Inflammatory macrophage treated with lipopolysaccharide for 4 hours (primary cell): Measurements from ENCODE around the gene CCDC149.
"Not testable (repeated sequence)": the region's sequence is repeated elsewhere in the genome, so short reads cannot be mapped to it uniquely, and the experiment has no call there.

Source experiments
- DNase-seq: peaks from one replicate; pipeline ENCODE4 v3.0.0-alpha.2; 2020

CCDC149 gene

DNA sequence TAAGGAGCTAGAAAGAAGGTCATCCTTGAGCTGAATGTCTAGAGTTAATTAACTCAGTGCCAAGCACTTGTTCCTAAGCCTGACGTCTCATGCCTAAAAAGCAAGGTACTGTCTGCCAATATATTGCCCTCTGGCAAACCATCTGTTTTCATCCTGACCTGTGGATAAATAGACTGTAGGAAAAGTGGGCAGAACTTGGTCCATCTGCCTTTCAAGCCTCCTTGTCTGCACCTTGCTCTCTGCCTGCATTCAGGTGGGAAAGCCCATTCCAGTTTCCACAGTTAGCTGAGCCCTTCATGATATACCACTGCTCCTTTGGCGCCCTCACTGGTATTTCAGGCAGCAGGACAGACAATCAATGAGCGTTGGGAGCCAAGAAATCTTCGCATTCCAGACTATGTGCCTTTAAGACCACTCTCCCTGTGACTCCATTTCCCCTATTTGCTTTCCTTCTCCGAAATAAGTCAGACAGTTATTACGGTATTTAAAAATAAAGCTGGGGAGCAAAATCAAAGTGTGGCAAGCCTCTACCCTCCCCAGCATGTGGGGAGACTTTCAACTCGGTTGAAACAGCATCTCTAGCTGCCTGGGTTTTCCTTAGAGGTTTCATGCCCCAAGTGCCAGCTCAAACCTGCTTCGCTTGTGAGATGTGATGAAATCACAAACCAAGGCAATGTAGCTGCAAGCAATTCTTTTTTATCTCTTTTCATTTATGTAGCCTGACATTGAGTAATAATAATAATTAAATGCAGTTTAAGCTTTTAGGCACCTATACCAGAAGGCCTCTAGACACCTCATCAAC, 2.5 kb upstream of the CCDC149 start:
- DNase-seq = no peak

- no peak for DNase-seq
Observed at GRCh38 chr4:24914460-24914859, 1.6 kb upstream of the CCDC149 start.

DNA sequence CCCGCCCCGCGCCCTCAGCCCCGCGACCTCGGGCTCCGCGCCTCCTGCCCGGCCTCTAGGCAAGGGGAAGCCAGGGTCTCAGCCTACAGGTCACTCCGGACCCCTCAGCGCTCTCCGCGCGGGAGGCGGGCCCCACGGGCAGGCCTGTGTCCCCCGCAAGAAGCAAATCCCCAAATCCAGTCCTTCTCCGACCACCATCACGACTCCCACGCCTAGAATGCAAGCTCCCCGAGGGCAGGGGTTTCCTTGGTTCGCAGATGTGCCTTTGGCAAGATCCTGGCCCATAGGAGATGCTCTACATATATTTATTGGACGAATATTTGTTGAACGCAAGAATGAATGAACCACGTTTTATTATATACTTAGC, 260 bp upstream of the CCDC149 start:
- no peak for DNase-seq

GRCh38 chr4:24910499-24910898, 2.3 kb downstream of the CCDC149 start:
- DNase-seq = no peak

- not testable (repeated sequence) for DNase-seq
Observed at GRCh38 chr4:24909606-24910005, 3.2 kb downstream of the CCDC149 start.

DNA sequence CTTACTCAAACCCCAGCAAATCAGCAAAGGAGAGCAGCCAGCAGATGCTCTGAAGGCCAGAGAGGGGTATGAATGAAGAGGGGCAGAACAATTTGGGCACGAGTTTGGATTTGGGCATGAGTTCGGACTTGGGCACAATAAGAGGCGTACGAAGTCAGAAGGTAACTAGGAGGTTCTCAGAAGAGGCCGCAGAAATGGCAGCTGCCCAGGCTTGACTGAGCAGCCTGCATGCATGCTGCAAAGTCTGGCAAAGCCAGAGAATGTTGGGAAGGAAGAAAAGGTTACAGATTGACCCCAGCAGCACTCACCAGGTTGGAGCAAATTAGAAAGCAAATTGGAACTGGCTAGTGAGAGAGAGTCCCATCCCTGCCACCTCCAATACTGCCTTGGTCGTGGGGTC, 15.2 kb downstream of the CCDC149 start:
- no peak for DNase-seq

DNA sequence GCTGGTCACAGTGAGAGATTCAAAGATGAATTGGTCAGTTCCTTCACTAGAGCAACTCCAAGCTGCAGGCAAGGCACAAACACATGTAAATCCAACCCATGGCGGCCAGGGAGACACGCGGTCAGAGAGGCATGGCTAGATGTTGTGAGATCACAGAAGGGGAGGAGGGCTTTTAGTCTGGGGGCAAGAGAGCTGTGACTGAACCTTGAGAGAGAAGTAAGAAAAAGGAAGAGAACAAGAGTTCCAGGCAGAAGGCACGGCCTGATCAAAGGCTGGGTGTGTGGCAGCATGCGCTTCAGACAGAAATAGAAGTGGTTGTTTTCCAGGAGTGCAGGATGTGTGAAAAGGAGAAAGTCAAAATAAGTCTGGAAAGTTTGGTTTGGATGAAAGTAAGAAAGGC, 15.9 kb downstream of the CCDC149 start:
- no peak for DNase-seq

DNA sequence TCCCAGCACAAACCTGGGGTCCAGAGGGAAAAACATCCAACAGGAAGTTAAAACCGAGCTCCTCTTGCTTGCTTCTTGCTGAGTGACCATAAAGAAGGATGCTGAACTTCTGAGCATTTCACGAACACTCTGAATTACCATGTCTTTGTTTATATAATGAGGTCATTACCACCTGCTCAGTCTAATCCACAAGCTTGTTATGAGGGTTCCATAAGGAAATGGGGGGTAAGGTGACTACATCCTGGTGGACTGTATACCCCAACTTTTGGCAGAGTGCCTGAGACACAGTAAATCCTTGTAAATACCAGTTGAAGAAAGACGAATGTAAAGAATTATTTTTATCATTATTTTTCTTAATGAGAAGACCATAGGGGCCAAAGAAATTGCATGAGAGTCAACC, 16.8 kb downstream of the CCDC149 start:
- DNase-seq = no peak

DNA sequence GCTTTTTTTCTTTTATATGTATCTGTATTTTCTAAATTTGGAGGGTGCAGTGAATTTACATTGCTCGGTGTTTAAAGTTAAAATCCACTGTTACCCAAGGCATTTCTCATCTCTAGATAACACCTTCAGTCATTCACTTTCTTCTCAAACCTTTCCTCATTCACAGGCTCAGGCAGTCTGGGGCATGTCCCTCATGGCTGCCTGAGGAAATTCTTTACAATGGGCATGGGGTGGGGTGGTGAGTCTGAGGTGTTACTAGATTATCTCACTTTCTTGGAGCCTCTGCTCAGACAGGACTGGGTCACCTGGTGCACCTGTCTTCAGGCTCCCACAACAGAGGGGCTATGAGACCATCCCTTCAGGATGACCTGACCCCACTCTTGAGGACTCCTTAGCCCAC, 17.4 kb downstream of the CCDC149 start:
- DNase-seq = no peak

GRCh38 chr4:24894846-24895245, 18.0 kb downstream of the CCDC149 start:
- no peak for DNase-seq

DNA sequence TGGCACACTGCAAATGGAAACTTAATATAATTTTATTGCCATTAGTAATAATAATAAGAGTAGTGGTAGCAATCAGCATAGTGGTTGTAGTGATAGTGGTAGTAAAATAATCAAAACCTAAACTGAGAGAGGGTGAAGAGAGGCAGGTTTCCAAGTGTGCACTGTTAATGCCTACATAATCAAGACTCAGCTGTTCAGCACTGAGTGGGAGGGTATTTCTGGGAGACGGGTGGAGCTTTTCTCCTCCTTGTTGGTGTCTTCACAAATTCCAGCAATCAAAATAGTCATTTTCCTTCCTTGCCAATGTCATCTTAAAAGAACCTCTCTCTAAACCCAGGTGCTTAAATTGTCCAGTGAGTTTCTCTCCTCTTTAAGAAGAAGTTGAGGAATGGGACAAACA, 18.6 kb downstream of the CCDC149 start:
- no peak for DNase-seq

DNA sequence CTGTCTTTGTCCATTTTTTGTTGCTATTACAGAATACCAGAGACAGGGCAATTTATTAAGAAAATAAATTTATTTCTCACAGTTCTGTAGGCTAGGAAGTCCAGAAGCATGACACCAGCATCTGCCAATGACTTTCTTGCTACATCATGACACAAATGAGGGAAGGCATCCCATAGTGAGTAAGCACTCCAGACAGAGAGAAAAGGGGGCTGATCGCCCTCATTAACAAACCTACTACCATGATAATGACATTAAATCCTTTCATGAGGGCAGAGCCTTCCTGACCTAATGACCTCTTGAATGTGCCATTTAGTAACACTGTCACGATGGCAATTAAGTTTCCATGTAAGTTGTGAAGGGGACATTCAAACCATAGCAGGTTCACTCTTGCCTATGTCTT, 20.1 kb downstream of the CCDC149 start:
- DNase-seq = no peak

DNA sequence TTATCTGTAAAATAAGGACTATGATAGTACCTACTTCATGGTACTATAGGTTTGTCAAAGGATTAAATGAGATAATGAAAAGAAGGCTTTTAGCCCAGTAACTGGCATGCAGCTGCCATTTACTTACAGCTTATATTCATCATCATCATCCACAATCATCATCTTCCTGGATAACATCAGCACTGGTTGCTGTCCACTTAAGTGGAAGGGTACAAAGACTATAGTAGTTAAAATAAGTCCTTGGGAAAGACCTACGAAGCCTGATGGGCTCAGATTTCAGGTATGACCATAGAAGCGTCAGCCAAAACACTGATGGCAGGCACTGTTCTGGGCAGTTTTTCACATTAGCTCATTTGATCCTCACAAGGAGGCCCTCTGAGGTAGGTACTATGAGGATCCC, 20.6 kb downstream of the CCDC149 start:
- DNase-seq = no peak

DNA sequence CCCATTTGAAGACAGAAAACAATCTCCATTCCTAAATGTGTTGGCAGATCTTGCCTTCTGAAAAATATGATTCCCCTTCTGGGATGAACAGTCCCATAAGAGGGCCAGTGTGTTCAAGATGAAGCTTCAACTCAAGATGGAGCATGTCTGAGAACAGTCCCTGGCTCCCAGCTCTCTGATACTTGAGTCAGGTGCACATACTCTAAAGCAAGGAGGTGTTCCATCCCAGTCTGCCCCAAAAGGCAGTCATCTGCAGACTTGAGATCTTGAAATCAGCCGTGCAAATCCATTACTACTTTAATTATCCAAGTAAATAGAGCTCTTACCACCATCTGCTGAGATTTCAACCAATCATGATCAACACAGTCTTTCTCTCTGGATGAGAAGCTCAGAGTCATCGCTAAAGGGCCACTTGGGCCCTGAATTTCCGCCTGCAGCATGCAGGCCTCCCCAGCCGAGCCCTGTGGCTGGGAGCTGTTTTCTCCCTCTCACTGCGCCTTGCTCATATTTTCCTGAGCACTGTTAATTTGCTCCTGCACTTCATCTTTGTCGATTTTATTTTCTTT, 22.2 kb downstream of the CCDC149 start:
- DNase-seq = no peak

DNA sequence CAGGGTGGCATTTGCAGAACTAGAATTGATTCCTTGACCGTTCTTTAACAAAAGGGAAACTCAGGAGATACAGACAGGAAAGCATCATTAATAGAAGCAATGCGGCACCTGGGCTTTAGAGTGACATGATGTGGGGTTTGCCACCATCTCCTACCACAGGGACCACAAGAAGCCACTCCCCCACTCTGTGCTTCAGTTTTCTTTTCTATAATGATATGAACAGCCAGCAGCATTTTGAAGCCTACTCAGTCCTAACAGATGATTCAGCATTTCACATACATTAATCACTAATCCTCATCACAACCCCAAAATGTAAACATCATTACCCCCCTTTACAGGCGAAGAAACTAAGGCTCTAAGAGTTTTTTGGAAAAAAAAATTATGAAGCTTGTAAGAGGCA, 22.9 kb downstream of the CCDC149 start:
- DNase-seq = no peak

DNA sequence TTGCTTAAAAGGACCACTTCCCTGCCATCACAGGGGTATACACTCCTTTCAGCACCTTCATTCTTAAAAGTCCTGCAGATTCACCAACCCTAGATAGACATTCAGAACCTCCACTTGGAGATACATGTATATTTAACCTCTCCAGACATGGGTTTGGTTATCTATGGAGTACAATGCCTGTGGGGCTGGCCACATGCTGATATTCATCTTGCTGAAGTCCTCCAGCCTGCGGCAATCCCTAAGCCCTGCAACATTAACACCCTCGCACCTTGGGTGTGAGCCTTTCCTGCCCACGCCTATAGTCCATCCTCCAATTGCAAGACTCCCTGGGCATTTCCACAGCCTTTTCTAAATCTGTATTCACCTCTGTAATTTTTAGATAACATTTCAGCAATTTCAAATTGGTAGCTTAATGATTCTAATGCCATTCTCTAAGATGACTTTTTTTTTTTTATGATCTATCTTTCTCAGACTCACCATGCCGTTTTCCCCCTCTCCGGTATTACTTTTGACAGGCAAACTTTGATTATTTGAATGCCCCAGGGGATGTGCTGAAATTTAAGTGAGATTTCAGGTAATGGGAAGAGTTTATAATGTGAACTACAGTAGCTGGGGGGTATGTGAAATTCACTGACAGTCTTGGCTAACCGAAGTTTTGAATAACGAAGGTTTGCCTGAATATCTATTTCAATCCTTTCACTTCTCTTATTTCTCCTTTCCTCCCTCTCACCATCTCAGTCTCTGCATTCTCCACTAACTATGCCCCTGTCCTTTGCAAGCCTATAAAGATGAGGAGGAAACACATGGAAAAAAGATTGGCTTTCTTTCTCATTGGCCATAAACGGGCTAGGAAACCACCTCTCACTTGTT, 24.1 kb downstream of the CCDC149 start:
- DNase-seq = no peak

DNA sequence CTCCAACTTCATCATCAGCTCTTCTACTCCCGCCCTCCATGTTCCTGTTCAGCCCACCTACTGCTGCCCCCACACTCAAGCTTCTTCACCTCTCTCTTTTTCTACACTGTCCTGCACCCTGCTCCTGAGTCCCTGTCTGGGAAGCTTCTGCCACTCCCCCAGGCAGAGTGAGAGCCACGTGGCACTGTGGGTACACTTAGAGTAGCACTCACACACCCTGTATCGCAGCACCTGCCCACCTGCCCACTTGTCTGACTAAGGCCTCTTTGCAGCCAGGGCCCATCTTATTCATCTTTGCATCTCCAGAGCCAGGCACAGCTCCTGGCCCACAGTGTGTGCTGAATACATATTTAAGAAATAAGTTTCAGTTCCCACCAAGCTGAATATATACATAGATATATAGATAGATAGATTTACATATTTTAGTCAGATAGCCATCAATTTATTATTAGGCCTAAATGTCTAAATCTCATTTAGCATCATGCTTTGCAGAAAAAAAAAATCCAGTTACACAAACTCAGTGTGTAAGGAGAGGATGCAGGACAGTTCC, 24.9 kb downstream of the CCDC149 start:
- no peak for DNase-seq

- no peak for DNase-seq
Observed at GRCh38 chr4:24886596-24886995, 26.2 kb downstream of the CCDC149 start.

GRCh38 chr4:24885342-24885741, 27.5 kb downstream of the CCDC149 start:
- DNase-seq = no peak

GRCh38 chr4:24884902-24885301, 27.9 kb downstream of the CCDC149 start:
- no peak for DNase-seq

- peak; percentile 60 for DNase-seq
Observed at GRCh38 chr4:24881508-24882196, 31.2 kb downstream of the CCDC149 start.

- DNase-seq = peak; percentile 83
Observed at GRCh38 chr4:24880186-24880585, 32.7 kb downstream of the CCDC149 start.

DNA sequence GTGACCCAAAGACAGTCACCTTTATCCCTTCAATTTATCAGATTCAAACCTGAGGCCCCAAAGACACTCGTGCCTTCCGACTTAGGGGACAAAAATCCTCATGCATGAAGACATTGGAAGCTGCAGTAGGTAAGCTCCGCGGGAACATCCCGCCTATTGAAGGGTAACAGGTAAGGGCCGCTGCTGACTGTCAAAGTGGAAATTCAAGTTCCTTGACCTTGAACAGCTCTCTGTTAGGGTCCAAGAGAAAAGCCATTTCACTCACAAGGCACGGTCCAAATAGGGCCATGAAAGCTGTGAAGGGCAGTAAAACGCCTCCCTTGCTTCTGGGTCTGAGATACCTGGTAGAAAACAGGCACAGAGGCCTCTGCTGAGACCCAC, 34.2 kb downstream of the CCDC149 start:
- DNase-seq = no peak
